HepG2 (cell line): ENCODE results near the gene KRT38. TPM values are rescaled to one million over a fixed set of nuclear protein-coding genes. Genes with fewer than 3 reads are reported as not detected.
A peak's percentile ranks its signal among the peaks of the same experiment; 100 is the strongest.

Source experiments
- ARID3A ChIP-seq: IDR thresholded peaks from 2 replicates; pipeline ENCODE4 v1.6.1; 2012; ENCODE audit warnings: low read depth, low read length, improper control_type of control experiment
- BCL6 ChIP-seq: IDR thresholded peaks from 2 replicates; pipeline ENCODE4 v1.6.1; 2016; ENCODE audit warnings: missing genetic modification reagents, missing compliant biosample characterization
- BHLHE40 ChIP-seq: IDR thresholded peaks from 2 replicates; pipeline ENCODE4 v1.6.1; 2011; ENCODE audit warnings: low read length, improper control_type of control experiment
- CEBPB ChIP-seq: IDR thresholded peaks from 2 replicates; pipeline ENCODE4 v1.6.1; 2011; ENCODE audit warnings: low read depth, low read length, improper control_type of control experiment, borderline replicate concordance
- CEBPG ChIP-seq: IDR thresholded peaks from 2 replicates; pipeline ENCODE4 v1.6.1; 2016
- CREB1 ChIP-seq, 2 experiments: fragments of 450-650 bp in 1 of 2; IDR thresholded peaks; 2 replicates each; pipeline ENCODE4 v1.6.1; 2016 to 2017; ENCODE audit warnings: control low read depth in 1 of 2, mild to moderate bottlenecking in 1 of 2, missing compliant biosample characterization in 1 of 2, missing genetic modification characterization in 1 of 2
- CREM ChIP-seq, 2 experiments: sonication (generic) in 1 of 2; formaldehyde crosslinking in 1 of 2; IDR thresholded peaks; 2 replicates each; pipeline versions ENCODE4 v1.4.0 to v1.6.1; 2016 to 2020; ENCODE audit warnings: antibody characterized with exemption in 1 of 2, mild to moderate bottlenecking in 1 of 2, missing genetic modification reagents in 1 of 2
- EP300 ChIP-seq, 3 experiments: sonication (generic) in 1 of 3; formaldehyde crosslinking in 1 of 3; IDR thresholded peaks; 2 replicates each; pipeline versions ENCODE4 v1.5.1 to v1.6.1; 2011 to 2020; ENCODE audit warnings: low read depth in 2 of 3, low read length in 2 of 3, borderline replicate concordance in 1 of 3, improper control_type of control experiment in 1 of 3, mild to moderate bottlenecking in 1 of 3, missing genetic modification reagents in 1 of 3, moderate library complexity in 1 of 3
- FOXP1 ChIP-seq, 2 experiments: fragments of 450-650 bp in 1 of 2; IDR thresholded peaks; 2 replicates each; pipeline ENCODE4 v1.6.1; 2017 to 2018; ENCODE audit warnings: antibody characterized with exemption in 1 of 2
- HMG20A ChIP-seq: IDR thresholded peaks from 2 replicates; pipeline ENCODE4 v1.6.1; 2016; ENCODE audit warnings: borderline replicate concordance
- ISL2 ChIP-seq: sonication (generic); formaldehyde crosslinking; IDR thresholded peaks from 2 replicates; pipeline ENCODE4 v1.5.0; 2020; ENCODE audit warnings: missing genetic modification reagents
- JUNB ChIP-seq: sonication (generic); formaldehyde crosslinking; IDR thresholded peaks from 2 replicates; pipeline ENCODE4 v1.8.0; 2022; ENCODE audit warnings: missing genetic modification reagents, mild to moderate bottlenecking, borderline replicate concordance
- JUND ChIP-seq: sonication (generic); formaldehyde crosslinking; IDR thresholded peaks from 2 replicates; pipeline ENCODE4 v1.8.0; 2022; ENCODE audit warnings: mild to moderate bottlenecking, missing genetic modification reagents
- MBD4 ChIP-seq: IDR thresholded peaks from 2 replicates; pipeline ENCODE4 v1.6.1; 2012; ENCODE audit warnings: low read length, inconsistent platforms, borderline replicate concordance
- NR2F1 ChIP-seq, 2 experiments: fragments of 450-650 bp in 1 of 2; formaldehyde crosslinking in 1 of 2; IDR thresholded peaks; 2 replicates each; pipeline versions ENCODE4 v1.5.0 to v1.6.1; 2016 to 2020; ENCODE audit warnings: mild to moderate bottlenecking in 1 of 2, missing compliant biosample characterization in 1 of 2, missing genetic modification reagents in 1 of 2, moderate library complexity in 1 of 2
- RXRA ChIP-seq: sonication (generic); formaldehyde crosslinking; IDR thresholded peaks from 2 replicates; pipeline ENCODE4 v1.5.1; 2020; ENCODE audit warnings: missing genetic modification reagents
- RXRB ChIP-seq: IDR thresholded peaks from 2 replicates; pipeline ENCODE4 v1.6.1; 2016; ENCODE audit warnings: borderline replicate concordance, missing genetic modification reagents, missing compliant biosample characterization
- TBX2 ChIP-seq: sonication (generic); formaldehyde crosslinking; IDR thresholded peaks from 2 replicates; pipeline ENCODE4 v1.5.0; 2020; ENCODE audit warnings: missing genetic modification reagents, mild to moderate bottlenecking, borderline replicate concordance
- TBX3 ChIP-seq: fragments of 450-650 bp; IDR thresholded peaks from 2 replicates; pipeline ENCODE4 v1.6.1; 2017; ENCODE audit warnings: antibody characterized with exemption, mild to moderate bottlenecking, inconsistent platforms, borderline replicate concordance
- TCF7 ChIP-seq: sonication (generic); IDR thresholded peaks from 2 replicates; pipeline ENCODE4 v1.6.1; 2016; ENCODE audit warnings: antibody characterized with exemption, low read depth
- TEAD3 ChIP-seq: optimal IDR thresholded peaks from 2 replicates; pipeline ENCODE3; 2016; ENCODE audit warnings: borderline replicate concordance
- XRCC5 ChIP-seq: fragments of 200-400 bp; formaldehyde crosslinking; optimal IDR thresholded peaks from 2 replicates; pipeline ENCODE3; 2017; ENCODE audit warnings: mild to moderate bottlenecking, low read length
- ZUFSP ChIP-seq: sonication (generic); formaldehyde crosslinking; IDR thresholded peaks from 2 replicates; pipeline ENCODE4 v1.9.0; 2021; ENCODE audit warnings: missing genetic modification reagents, mild to moderate bottlenecking, borderline replicate concordance
- polyA plus RNA-seq, 8 experiments: library from polyadenylated mRNA; depleted of rRNA in 3 of 8; stranded (reverse) in 7 of 8; unstranded in 1 of 8; fragments of >200 nt; fragmentation: Illumina TruSeq in 4 of 8; extraction: Trizol in 4 of 8; gene quantifications; 2 replicates each; pipeline versions ENCODE4 v1.2.1 to v1.2.3, GENCODE V29; 2011 to 2016; ENCODE audit warnings: low read depth in 4 of 8, missing spikeins in 1 of 8, mixed read lengths in 1 of 8; ENCODE audit not compliant: insufficient read depth in 1 of 8
- total RNA-seq, 5 experiments: library from RNA; depleted of rRNA; stranded (reverse); fragments of >200 nt; fragmentation: Illumina TruSeq; extraction: Trizol; gene quantifications; 2 replicates each; pipeline ENCODE4 v1.2.3, GENCODE V29; 2016; ENCODE audit warnings: low read depth in 1 of 5

KRT38 gene
- total and polyA plus RNA-seq, 2 of the 13 experiments (the other 11 are each of a cell fraction or from before 2014, with no cell fraction given): not detected

GRCh38 chr17:41404024-41404671 lies 36.6 kb downstream of the KRT38 start (continued):
- no peak for TF ChIP-seq ZUFSP
- no peak for TF ChIP-seq FOXP1 (IDR thresholded peaks at IDR 0.05)
- TF ChIP-seq FOXP1 (CRISPR knock-in tag; IDR thresholded peaks at IDR 0.05): 0 out of 2 replicates have a peak, but pooled peaks have one; percentile 41
- peak; percentile 56 for TF ChIP-seq ISL2 (CRISPR knock-in tag)
- TF ChIP-seq HMG20A (CRISPR knock-in tag): peak; percentile 89
- TF ChIP-seq TBX3: peak; percentile 83
- peak; percentile 75 to 86; a peak in 3 of 4 replicates for TF ChIP-seq NR2F1 (CRISPR knock-in tag; IDR thresholded peaks at IDR 0.05)
- TF ChIP-seq BCL6 (CRISPR knock-in tag): no peak
- TF ChIP-seq CREM (IDR thresholded peaks at IDR 0.05): peak; percentile 62; the same call in 1 of the 2 replicates
- TF ChIP-seq CREM (CRISPR knock-in tag; IDR thresholded peaks at IDR 0.05): no peak
- peak; percentile 54 for TF ChIP-seq XRCC5
- peak; percentile 54; the same call in 1 of the 2 replicates for TF ChIP-seq TBX2 (CRISPR knock-in tag)
- peak; percentile 85 for TF ChIP-seq JUNB (CRISPR knock-in tag)
- peak; percentile 39; the same call in 1 of the 2 replicates for TF ChIP-seq ARID3A
- TF ChIP-seq RXRA: peak; percentile 85; the same call in 1 of the 2 replicates
- TF ChIP-seq MBD4: peak; percentile 54; the same call in 1 of the 2 replicates
- TF ChIP-seq EP300 (IDR thresholded peaks at IDR 0.05; ENCODE audit: low read depth in 2 of 2, low read length in 2 of 2): peak in 1 of 2 experiments; percentile 87; a peak in 2 of 4 replicates
- peak; percentile 94 for TF ChIP-seq EP300 (CRISPR knock-in tag; IDR thresholded peaks at IDR 0.05; ENCODE audit: borderline replicate concordance)
- peak; percentile 78 for TF ChIP-seq RXRB (CRISPR knock-in tag)
- peak; percentile 26 for TF ChIP-seq TEAD3
- peak; percentile 30; the same call in 1 of the 2 replicates for TF ChIP-seq JUND (CRISPR knock-in tag)
- peak; percentile 19; the same call in 1 of the 2 replicates for TF ChIP-seq CEBPG (CRISPR knock-in tag)
- TF ChIP-seq CEBPB: peak; percentile 73
- TF ChIP-seq BHLHE40: peak; percentile 66
- no peak for TF ChIP-seq CREB1 (IDR thresholded peaks at IDR 0.05)
- TF ChIP-seq CREB1 (CRISPR knock-in tag; IDR thresholded peaks at IDR 0.05): peak; percentile 70
- peak; percentile 91 for TF ChIP-seq TCF7
